Stimulated activated CD4-positive, alpha-beta T cell treated with anti-CD3 and anti-CD28 coated beads, Interleukin-1b, Interleukin-23, amount 100 ng/mL, for 48 hours (primary cell): ENCODE measurements around the gene CBX4.
A peak's percentile ranks its signal among the peaks of the same experiment; 100 is the strongest.

Source experiments
- DNase-seq: peaks from one replicate; pipeline ENCODE4 v3.0.0-alpha.2; 2020

CBX4 gene

DNA sequence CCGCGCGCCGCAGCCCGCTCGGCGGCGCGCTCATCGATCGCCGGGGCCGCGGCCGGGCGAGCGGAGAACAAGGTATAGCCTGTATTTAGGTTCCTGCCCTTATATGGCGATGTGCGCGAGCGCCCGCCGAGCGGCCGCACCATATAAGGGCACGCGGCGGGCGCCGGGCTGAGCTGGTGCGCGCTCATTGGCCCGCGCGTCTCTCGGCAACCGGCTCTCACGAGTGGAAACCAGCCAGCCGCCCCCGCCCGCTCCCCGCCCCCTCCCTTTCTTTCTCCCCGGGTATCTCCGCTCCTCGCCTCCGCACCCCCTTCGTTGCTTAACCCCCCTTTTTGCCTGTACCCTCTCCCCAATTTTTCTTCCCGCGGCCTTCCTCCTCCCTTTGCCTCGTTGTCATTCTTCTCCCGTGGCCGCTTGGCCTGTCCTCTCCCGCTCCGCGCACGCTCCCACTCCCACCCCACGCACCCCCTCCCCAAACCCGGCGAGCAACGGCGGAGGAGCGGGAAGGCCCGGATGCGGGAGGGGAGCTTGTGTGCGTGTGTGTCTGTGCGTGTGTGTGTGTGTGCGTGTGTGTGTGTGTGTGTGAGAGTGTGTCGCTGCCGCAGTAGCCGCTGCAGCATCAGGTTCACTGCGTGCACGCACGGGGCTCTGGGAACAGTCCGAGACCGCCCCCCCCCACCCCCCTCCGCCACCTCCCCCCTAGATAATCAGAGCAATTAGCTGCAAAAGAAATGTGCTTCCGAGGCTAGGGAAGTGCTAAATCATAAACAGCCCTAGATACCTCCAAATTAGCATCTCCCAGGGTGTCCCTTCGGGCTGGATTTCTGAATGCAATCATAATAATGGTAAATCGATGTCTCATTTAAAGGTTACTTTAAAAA, 28.9 kb downstream of the CBX4 start:
- DNase-seq, result peak; percentile 80

DNA sequence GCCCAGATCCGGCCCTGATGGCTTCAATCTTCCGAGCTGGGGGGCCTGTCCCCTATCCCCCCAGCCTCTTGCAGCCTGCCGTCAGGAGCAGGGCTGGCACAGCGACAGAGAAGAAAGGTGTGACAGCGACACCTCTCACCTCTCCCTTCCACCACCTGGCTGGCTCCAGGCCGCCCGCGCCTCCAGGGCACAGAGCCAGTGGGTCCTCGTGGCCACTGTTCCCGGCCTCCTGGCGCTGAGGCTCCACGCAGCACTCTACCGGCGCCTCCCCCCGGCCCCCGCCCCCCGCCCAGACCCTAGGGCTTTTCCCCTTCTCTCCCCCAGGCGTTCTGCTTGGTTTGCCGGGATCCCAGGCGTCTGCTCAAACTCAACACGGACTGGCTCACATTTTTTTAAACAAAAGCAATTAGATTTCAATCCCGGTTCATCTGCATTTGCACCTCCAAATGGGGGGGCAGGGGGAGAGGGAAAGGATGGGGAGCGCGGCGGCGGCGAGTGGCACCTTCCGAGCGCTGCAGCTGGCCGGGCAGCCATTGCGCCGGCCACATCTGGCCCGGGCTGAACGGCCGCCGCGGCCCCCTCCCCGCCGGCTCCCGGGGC, 29.6 kb downstream of the CBX4 start:
- DNase-seq, result no peak

DNA sequence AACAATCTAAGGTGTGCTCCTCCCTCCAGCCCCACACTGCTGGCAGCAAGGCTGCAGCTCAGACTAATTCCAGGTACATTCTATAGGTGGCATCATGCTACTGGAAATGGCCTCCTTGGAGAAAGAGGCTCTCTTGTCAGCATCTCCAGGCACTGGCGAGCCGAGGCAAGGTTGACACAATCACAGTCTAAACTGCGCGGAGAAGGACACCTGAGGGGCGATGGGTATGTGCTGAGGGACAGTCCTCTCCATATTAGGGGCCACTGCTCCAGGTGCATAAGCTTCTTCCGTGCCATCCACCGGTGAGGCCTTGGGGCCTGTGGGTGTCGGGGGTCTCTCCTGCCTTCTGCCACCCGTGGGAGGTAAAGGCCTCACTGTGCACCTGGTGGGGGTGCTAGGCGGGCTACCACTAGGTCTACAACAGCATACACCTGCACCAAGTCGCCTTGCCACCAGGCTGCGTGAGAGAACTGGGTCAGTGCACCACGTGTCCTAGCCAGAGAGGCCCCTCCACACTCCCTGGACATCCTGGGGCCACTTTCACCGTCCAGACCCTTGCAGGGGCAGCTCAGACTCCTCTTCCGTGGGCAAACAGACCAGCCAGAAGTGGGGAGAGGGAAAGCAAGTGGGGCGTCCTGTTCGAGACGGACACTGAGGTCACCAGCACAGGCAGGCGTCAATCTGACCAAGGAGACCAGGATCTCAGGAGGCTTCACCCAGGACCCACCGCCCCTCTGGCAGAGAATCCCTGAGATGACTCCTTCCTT, 30.3 kb downstream of the CBX4 start:
- no peak for DNase-seq

DNA sequence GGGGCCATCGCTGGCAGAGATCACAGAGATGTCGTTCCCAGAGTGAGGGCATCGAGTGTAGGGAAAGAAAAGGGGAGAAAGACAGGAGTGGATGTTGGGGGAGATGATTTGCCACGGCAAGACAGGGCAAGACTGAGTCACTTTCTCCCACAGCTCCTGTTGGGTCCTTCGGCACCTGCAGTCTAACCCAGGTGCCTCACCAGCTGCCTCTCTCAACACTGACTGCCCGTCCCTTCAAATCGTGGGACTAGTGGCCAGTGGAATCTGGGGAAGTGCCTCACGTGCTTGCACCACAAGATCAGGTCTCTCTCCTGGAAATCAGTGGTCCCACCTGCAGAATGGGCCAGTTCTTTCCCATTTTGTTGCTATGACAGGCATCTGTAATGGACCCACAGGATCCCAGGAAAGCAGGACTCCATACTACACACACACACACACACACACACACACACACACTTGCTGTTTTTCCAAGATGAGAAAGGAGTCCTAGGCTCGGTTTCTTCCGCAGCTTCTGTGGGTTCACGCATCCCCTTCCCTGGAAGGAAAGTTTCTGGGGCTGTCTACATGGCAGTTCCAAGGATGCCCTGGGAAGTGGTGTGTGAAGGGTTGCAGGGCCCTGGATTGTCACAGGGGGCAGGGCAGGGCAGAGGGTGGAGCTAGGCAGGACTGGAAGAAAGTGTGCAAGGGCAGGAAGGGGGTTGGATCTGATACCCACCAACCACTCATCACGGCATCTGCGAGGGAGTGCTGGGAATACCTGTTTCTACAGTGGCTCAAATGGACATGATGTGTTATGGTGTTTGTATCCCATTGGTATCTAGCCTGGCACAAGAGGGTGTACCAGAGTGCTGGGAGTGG, 32.1 kb downstream of the CBX4 start:
- no peak for DNase-seq

DNA sequence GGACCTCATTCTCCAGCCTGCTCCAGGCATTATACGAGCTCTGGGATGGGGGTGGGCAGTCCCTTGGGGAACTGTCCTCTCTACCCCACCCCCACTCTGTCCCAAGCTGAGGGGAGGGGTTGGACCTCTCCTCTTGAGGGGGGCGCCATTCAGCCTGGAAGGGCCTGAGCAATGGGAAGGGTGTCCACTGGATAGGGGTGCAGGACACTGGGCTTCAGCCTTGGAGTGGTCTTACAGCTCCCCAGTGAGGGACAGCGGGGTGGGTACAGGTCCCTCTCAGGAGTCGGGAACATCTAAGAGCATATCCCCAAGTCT, 32.8 kb downstream of the CBX4 start:
- no peak for DNase-seq

DNA sequence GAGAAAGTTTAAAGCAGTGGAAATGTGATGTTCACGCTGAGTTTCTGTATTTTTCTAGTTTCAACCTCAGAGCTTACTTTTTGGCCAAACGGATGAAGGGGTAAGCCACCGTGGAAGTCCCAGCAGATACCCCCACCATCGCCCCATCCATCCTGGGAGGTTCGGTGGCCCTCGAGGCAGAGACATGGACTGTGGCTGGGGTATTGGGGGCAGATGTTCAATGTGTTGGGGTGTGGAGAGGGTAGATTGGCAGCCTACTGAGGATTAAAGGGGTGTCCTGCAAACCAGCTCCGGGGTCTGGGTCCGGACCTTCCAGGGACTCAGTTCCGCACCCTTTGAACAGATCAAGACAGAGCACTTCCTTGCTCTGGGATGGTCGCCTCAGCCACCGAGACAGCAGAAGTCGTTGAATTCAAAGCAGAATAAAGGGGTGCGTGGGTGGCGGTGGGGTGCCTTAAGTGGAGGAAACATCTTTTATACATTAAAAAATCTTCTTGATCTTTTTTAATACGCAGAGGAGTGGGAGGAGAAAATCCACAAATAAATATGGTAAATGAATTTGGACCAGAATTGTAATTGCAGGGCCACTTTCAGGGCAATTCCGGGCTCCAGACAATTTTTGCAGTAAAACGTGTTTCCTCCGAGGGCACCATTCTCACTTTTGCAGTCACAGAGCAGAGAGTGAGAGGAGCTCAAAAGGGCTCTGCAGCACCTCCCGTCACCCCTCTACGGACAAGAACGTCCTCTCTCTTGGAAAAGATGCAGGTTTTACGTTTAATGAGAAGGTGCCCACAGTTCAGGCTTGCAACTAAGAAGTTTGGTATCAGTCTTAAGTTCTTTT, 34.2 kb downstream of the CBX4 start:
- no peak for DNase-seq

DNA sequence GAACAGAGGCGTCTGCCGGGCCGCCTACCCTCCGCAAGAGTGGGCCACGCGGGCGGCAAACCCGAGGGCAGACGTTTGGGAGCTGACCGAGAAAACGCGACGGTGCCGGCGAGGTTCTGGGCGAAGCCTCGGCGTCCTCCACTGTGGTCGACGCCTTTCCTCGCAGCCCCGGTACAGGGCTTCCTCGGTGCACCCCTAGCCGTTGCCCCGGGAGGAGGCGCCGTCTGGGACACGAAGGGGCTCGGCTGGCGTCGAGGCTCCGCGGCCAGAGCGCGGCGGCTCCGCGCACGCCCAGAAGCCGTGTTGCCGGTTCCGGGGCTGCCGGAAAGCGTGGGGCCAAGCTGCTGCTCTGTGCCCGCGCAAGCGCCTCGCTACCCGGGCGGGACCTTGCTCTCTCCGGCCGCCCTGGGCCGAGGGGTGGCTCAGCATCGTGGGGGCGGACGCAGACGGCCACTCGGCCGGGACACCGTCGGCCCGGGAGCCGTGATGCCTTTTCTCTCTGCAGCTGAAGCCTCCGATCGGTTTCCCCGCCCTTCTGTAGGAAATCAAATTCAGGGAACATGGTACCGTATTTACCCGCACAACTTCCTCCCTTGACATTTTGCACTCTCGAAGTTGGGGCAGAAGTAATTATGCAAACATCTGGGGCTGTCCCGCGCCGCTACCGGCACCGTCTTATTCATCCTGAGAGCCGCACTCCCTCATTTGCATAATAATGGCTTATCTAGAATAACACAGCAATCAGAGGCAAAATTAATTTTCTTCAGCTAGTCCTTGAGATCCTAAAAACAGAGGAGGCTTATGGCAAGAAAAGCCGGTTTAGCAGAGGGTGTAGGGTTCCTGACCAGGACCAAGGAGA, 35.0 kb downstream of the CBX4 start:
- peak; percentile 84 for DNase-seq

DNA sequence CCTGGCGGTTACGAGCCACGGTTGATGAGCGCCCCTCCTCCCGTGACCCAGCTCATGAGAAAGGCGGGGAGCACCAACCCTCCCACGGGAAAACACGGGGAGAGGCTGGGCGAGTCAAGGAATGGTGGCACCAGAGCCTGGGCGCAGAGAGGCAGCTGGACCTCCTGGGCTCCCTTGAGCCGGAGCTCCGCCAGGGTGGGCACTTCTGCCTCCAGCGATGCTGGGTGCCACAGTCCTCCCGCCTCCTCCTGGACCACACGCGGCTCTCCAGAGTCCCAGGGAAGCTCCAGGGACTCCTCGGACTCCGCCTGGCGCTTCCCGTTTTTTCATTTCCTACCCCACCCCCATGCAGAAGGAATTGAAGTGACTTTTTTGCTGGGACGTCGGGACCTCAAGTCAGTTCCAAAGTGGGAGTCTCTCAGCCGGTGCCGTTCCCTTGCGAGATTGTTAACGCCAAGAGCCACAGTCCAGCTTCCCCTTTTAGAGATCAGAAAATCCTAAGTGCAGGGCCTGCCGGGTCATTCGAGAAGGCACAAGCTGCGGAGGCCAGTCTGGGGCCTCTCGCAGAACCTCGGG, 35.7 kb downstream of the CBX4 start:
- no peak for DNase-seq

DNA sequence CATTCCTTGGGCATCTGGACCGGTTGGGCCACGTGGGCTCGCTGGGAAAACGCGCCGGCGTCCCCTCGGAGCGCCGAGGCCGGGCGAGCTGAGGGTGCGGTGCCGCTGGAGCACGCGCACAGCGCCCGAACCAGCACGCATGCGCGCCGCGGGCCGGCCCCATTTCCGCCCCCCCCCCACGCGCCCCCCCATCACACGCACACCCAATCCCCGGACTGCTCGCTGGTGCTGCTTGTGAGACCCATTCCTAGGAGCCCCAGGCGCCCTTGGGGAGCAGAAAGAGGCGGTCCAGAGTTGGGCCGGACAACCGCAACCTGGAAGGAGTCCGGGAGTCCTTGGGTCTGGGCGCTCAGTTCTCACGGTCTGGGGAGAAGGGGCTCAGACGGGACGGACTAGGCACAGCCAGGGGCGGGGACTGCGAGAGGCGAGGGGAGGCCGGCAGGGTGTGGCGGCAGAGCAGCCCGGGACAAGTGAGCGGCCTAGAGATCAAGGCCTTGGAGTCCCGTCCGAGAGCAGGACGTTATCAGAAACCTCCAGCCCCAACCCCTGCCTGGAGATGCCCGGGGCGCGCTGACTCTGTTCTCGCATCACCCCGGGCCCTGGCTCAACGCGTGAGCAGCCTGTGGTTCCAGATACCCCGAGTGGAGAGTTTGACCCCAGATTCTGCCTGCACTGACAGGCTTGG, 36.4 kb downstream of the CBX4 start:
- DNase-seq, result no peak

DNA sequence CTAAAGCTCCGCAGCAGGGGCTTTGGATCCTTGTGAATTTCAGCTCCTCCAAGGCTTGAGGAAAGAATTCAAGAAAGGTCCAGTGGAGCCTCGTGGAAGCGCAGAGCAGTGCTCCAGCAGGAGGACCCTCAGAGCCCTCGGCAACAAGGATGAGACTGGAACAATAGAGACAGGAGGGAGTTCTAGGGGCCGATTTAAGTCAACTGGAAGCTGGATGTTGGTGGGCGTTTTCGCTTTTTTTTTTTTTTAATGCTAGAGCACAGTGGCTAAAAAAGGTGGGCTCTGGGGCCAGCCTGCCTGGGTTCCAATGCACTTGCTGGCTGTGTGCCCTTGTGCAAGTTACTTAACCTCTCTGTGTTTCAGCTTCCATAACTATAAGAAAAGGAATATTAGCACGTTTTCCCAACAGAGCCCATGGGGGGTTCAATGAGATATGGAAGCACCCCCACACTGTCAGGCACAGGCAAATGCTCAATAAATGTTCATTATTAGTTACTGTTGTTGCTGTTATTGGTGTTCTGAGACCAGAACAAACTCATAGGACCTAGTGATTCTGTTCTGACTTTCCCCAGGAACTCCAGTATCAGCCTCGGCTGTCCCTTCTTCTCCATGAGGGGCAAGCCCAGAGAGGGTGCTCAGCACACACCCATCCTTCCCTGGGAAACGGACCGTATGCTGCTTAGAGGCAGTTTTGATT, 37.1 kb downstream of the CBX4 start:
- no peak for DNase-seq

DNA sequence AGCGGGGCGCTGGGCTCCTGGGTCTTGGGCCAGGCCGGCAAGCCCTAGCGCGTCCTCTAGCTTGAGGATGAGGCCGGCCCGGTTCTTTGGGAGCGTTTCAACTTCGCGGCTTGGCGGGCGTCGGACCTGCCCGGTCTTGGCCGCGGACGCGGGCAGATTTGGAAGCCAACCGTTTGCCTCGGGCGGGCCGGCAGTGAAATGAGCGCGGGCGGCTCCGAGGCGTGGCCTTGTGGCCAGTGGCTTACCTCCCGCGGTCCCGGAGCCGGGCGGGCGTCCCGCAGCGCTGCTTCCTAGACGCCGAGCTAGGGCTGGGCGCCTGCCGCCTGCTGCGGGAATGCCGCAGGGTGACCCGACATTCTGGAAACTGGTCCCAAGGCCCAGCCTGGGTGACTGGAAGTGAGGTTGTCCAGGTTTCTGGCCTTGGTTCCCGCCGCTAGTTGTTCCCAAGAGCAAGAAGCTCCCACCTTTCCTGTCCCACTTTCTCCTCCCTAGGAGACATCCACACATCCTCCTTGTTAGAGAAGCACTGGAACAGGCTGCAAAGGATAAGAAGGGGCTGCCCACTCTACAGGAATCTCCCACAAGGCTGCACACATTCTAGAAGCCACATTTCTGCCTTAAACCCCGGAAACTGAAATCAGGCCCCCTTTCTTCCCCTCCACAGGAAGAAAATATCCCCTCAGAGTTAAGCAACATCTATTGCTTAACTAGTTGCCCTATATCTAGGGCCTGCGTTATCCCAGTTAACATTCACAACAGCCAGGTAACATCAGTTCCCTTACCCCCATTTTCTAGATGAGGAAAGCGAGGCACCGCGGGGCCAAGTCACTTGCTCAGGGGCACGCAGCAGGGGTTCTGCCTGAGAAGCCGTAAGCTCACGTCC, 37.8 kb downstream of the CBX4 start:
- no peak for DNase-seq

DNA sequence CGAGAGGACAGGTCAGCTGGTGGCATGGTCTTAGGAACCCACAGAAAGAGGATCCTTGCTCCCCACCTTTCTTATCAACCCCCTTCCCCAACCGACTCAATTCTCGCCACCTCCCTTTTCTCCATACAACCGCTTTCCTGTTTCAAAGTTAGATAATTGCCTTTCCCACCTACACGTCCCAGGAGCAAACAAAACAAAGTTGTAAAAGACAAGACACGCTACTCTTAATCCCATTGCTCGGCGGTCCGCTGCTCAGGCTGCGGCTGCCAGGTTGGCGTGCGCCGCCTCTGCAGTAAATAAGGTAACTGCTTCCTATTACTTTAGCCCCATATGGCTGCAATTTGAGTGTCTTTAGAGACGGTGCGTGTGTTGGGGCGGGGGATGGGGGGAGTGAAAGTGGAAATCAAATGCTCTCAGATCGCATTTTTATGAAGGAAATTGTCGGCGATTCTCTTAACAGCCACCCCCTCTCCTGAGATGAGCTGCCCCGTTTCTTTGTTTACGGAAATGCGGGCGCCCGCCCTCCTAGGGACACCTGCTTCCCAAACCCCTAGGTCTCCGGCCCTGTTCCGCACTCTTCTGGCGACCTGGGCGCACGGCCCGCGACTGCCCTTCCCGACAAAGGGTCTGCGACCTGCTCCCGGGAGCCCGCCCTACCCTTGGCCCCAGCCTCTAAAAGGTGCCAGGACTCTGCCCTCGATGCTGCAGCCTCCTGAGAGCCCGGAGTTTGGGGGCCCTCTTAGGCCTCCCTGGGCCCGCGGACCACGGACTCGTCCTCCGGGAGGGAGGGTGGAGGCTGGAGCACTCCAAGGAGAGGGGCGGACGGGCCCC, 38.7 kb downstream of the CBX4 start:
- DNase-seq, result peak; percentile 55

DNA sequence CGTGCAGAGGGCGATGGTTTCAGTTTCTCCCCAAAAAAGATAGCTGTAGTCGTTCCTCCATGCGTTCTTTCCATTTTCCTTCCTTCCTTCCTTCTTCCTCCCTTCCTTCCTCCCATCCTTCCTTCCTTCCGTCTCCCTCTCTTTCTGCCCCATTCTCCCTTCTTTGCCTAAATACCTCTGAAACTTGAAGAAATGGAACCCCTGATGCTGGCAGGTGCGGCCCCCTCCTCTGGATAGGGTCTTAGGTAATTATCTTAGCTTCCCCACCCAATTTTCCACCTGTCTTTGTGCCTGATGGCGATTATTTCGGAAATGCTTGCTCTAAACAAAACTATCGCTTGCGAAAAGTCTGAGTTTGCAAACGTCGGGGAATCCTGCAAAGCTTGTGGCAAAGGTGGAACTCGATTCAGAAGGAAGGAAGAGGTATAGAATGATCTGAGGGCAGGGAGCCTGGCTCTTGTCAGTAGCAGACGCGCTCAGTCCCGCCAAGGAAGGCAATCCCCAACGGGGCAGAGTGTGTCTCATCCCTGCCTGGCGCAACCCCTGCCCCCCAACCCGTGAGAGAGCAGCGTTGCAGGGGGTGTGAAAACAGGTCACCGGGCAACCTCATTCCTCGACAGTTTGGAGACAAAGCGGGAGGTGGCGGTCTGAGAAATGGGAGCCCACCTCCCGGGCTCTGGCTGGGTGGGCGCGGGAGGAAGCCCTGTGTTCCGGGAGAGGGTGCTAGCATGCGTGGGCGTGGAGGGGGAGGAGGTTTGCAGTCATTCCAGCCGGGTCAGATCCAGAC, 39.5 kb downstream of the CBX4 start:
- no peak for DNase-seq

DNA sequence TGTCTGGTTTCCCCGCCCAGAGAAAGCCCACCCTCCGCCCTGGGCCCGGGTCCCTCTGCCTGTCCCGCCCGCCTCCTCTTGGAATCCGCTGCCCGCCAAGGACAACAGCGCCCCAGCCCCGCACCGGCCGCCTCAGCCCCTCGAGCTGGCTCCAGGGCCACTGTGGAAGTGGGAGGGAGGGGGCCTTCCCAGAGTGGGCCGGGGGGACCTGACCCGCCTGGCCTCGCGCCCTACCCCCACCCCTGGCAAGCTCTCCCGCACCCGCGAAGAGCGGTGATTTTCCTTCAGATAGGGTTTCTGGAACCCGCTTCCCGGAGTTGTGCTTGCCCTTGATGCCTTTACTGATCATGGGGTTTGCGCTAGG, 40.1 kb downstream of the CBX4 start:
- no peak for DNase-seq

DNA sequence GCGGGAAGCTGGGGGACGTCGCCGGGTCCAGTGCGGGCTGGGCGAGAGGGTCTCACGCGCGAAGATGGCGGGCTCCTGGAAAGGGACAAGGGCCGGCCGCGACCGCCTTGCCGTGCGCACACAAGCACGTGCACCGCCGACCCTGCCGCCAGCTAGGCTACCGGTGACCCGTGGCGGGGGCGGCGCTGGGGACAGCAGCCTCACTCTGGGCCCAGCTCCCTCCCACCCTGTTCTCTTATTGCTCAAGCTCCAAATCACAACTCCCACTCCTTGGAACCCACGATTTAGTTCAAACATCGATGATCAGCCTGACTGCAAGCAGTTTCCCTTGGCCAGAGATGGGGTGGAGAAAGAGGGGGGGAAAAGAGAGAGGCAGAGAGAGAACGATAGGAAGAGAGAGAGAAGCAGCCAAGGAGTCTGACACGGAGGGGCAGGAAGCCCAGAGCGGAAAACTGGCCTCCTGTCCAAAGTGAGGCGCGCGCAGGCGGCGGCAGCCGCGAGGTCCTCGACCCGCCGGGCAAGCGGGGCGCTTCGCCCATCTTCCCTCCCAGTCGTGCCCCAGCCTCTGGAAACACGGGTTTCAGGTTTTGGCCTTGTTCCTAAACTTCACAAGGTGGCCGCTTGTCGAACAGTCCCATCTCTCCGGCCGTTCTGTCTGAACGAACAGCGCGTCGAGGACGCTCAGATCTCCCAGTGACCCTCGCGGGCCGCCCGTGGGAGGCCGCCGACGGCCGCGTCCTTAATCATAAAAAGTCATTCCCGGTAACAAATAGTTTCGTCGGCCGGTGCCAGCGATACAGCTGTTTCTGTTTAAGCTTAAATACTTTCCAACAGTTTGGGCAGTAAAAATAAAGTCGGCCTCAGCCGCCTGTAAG, 40.7 kb downstream of the CBX4 start:
- DNase-seq, result no peak
